Stimulated activated CD8-positive, alpha-beta memory T cell treated with anti-CD3 and anti-CD28 coated beads, Interleukin-12 subunit alpha, Interleukin-12 subunit beta, amount 100 ng/mL, for 24 hours (primary cell): ENCODE results near the gene ALDH4A1.

Source experiments
- DNase-seq: peaks from one replicate; pipeline ENCODE4 v3.0.0-alpha.2; 2020; ENCODE audit errors: extremely low read depth

ALDH4A1 gene

GRCh38 chr1:18922848-18923755 lies 20.7 kb upstream of the ALDH4A1 start:
- no peak for DNase-seq

GRCh38 chr1:18922319-18922726 lies 20.0 kb upstream of the ALDH4A1 start:
- DNase-seq = no peak

DNA sequence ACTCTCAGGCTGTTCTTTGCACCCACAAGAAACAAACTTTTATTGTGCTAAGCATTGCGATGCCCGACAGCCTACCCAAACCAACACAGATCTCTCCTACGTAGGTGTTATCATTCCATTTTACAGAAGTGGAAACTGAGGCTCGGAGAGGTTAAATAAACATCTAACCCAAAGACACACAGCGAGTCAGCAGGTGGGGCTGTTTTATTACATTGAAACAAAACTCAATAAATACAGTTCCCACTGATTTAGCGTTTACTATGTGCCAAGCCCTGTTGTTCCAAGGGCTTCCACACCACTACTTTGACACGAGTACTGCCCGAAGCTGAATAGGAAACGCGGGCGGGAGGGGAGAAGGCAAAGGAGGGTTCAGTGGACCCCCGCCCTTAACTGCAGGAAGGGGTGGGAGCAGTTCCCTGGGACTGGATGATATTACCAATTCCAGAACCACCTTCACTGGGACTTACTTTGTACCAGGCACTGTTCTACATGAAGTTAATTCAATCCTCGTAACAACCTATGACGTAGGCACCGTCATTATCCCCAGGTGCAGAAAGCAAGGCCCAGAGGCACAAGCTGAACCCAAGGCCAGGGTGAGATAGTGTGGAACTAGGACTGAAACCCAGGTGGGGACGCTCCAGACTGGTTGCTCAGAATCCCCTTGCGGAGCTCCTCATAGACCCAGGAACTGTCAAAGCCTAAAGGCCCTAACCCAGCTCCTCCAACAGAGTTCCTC lies 19.3 kb upstream of the ALDH4A1 start:
- DNase-seq = no peak

- no peak for DNase-seq
These were observed 18.6 kb upstream of the ALDH4A1 start for GRCh38 chr1:18920931-18921330.

GRCh38 chr1:18919956-18920355 lies 17.6 kb upstream of the ALDH4A1 start:
- no peak for DNase-seq

DNA sequence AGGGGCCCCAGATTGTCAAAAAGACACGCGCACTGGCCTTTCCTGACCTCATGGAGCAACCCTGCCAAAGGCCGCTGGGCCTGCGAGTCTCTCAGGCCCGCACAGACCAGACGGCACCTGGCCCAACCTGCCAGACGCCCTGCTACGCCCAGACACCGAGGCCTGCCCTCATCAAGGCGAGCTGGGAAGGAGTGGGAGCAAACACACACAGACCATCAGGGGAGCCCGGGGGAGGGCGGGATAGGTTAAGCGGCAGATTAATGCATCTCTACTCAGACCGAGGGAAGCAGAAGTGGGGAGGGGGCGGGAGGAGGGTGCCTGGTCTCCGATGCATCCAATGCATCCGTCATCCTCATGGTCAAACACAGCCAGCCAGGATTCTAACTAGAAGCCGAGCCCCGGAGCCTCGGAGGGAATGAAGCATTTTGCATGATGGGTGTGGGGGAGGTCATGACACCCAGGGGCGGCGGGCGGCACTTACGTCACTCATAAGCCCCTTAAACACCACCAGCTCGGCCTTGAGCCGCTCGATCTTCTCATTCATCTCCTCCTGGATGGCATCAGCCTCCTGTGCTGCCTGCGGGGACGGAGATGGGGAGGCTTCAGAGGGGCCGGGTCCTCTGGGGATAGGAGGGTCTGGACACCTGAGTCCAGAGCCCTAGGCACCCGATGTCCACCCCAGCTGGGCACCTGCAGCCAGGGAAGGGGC lies 17.0 kb upstream of the ALDH4A1 start:
- DNase-seq = no peak

- no peak for DNase-seq
These were observed 16.1 kb upstream of the ALDH4A1 start for GRCh38 chr1:18918417-18918816.

- DNase-seq = no peak
These were observed 14.9 kb upstream of the ALDH4A1 start for GRCh38 chr1:18917071-18917799.

- no peak for DNase-seq
These were observed 13.0 kb upstream of the ALDH4A1 start for GRCh38 chr1:18915341-18915740.

- peak; percentile 50 for DNase-seq
These were observed 10.9 kb upstream of the ALDH4A1 start for GRCh38 chr1:18913065-18913835.

GRCh38 chr1:18912550-18912949 lies 10.2 kb upstream of the ALDH4A1 start:
- no peak for DNase-seq

DNA sequence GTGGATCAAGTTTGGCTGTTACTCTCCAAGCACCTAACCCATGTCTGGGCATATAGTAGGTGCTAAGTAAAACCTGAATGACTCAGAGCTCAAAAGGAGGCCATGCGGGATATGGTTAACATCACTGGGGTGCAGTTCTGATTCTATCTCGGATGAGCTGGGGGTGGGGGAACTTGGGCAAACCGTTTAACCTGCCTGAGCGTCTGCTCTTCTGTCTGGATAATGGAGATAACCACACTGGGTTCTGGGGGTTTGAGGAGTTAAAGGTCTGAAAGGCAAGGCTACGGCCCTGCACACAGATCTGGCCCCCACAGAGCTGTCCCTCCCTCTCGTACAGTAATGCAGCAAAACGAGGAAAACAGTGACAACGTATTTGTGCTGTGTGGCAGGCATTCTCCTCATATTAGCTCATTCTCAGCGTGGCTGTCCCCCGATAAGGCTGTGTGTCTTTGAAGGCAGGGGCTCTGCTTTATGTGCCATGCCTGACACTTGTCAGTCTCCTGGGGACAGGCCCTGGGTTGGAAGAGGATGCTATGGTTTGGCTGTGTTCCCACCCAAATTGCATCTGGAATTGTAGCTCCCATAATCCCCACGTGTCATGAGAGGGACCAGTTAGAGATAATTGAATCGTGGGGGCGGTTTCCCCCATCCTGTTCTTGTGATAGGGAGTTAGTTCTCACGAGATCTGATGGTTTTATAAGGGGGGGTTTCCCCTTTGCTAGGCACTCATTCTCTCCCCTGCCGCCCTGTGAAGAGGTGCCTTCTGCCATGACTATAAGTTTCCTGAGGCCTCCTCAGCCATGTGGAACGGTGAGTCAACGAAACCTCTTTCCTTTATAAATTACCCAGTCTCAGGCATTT lies 6.8 kb upstream of the ALDH4A1 start:
- no peak for DNase-seq

DNA sequence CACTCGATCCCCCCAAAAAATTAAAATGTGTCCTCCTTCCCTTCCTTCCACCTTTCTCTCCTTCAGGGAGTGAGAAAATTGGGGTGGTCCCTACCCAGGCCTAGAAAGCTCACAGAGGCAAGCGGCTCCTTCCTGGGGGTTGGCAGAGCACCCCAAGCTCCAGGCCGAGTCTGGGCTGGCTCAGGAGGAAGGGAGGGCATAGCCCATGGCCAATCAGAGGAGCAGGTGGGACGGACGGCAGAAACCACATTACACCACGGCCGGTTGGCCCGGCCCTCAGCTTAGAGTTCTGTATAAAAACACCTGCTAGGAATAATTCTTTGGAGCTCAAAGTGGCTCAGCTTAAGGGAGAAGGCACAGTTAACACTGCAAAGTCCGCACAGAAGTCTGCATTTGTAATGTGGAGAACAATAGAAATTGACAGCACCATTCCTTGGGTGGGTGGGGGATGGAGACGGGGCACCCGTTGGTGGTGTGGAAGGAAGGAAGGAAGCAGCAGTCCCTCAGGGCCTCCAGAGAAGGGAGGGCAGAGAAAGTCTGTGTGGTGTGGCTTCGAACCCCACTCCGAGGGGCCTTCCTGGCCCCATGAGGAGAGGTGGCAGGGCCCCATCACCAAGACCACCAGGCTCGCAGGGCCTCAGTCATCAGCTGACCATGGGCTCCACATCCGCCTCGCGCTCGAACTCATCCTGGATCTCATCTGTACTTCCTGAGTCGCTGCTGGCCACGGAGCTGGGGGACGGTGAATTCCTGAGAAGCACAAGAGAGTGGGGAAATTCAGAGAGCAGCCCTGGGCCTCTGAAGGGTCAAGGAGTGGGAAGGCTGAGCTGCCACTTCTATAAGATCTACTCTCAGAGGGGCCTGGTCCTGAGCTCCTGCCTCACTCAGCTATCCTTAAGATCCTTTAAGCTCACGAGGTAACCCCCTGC lies 5.8 kb upstream of the ALDH4A1 start:
- DNase-seq = no peak

GRCh38 chr1:18907021-18907916 lies 4.9 kb upstream of the ALDH4A1 start:
- no peak for DNase-seq

DNA sequence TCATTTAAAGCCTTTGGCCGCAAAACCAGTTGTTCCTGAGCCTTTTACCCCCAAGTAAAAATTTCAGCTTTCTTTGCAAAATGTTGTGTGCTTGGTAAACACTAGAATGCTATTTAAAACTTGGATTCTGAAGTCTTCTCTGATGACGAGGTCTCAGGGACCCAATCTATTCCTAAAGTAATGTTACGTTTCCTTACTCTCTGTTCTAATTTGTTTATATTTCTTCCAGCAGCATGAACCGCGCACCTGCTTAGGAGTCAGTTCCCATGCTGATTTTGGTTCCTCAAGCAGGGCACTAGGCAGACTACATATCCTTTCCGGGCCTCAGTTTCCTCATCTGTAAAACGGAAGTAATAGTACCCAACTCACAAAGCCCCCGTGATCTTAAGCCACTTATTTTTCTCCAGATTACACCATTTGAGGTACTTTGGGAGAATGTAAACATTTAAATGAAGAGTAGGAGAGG lies 969 bp upstream of the ALDH4A1 start:
- DNase-seq = no peak

DNA sequence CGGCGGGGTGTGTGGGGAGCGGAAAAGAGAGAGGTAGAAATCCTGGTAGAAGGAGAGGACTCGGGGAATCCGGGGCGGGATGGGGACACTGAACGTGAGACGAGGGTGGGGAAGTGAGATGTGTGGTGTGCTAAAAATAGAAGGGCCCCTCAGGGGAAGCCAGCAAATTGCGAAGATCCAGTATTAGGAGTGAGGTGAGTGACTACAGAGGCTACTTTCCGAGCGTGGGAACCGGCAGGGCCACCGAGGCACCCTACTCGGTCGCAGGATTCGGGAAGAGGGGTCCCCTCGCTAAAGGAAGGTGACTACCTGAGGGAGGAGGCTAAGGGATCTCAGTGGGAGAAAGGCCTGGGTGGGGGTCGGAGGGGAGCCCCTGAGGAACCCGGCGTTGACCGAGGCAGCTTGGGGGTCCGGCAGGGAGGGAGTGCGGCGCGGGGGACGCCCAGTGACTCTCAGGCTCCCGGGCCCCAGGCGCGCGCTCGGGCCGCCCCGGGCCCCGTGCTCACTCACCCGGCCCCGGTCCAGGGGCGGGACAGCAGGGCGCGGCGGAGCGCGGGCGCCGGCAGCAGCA lies 318 bp downstream of the ALDH4A1 start:
- DNase-seq = no peak
